Heart right ventricle (tissue), 16 donors: ENCODE measurements around the gene C20orf202. TPM values are rescaled to one million over a fixed set of nuclear protein-coding genes. Genes with fewer than 3 reads are reported as not detected.

Experiments used
- ATAC-seq, 8 donors: fragments of 200-7000 bp; cut with Tn5 transposase; one replicate each; pipeline ENCODE4 v1.9.1; 2020; ENCODE audit warnings: mild to moderate bottlenecking in 8 of 8, moderate library complexity in 8 of 8, moderate number of reproducible peaks in 1 of 8
- DNase-seq, 2 donors: peaks; one replicate each; pipeline ENCODE4 v3.0.0-alpha.2; 2020
- H3K27ac ChIP-seq, 10 donors: fragments of 200-600 bp; sonication (generic) in 2 of 10; one replicate each; pipeline versions ENCODE4 v1.5.0 to v1.8.0; 2020 to 2022; ENCODE audit warnings: mild to moderate bottlenecking in 3 of 10
- H3K27me3 ChIP-seq, 7 donors: fragments of 200-600 bp; one replicate each; pipeline ENCODE4 v1.8.0; 2021 to 2022; ENCODE audit warnings: mild to moderate bottlenecking in 2 of 7
- H3K36me3 ChIP-seq, 9 donors: fragments of 200-600 bp; sonication (generic) in 1 of 9; one replicate each; pipeline versions ENCODE4 v1.5.0 to v1.8.0; 2020 to 2022; ENCODE audit warnings: mild to moderate bottlenecking in 2 of 9
- H3K4me1 ChIP-seq, 9 donors: fragments of 200-600 bp; sonication (generic) in 1 of 9; one replicate each; pipeline versions ENCODE4 v1.5.0 to v1.8.0; 2020 to 2022; ENCODE audit warnings: mild to moderate bottlenecking in 4 of 9
- H3K4me3 ChIP-seq, 10 donors: fragments of 200-600 bp; sonication (generic) in 2 of 10; one replicate each; pipeline versions ENCODE4 v1.5.0 to v1.8.0; 2020 to 2022; ENCODE audit warnings: mild to moderate bottlenecking in 7 of 10, moderate library complexity in 2 of 10
- H3K9me3 ChIP-seq, 11 donors: fragments of 200-600 bp in 10 of 11; sonication (generic) in 2 of 11; one replicate each; pipeline versions ENCODE4 v1.5.0 to v1.8.0; 2013 to 2022; ENCODE audit warnings: mild to moderate bottlenecking in 2 of 11, control low read depth in 1 of 11, moderate library complexity in 1 of 11
- WGBS, 2 donors: extraction: QIAGEN DNeasy Blood & Tissue Kit; methylation state at CpG; one replicate each; pipeline ENCODE4 v1.1.7; 2013; ENCODE audit warnings: inconsistent platforms in 1 of 2; 5-methylcytosine and 5-hydroxymethylcytosine counted together
- intact Hi-C, 10 donors: fragments of 100-400 bp; cut with DNase I; formaldehyde crosslinking; loops; one replicate each; pipeline versions ENCODE4 v1.11.1 to v1.14.2; 2022
- polyA plus RNA-seq, 2 donors: library from polyadenylated mRNA; stranded (reverse); fragments of 200-250 nt; gene quantifications; one replicate each; pipeline ENCODE4 v1.2.3, GENCODE V29; 2013
- total RNA-seq, 10 donors: library from RNA; stranded (reverse); fragmentation: NEBNext Ultra II Directional in 3 of 10; extraction: Animal tissue kit (Norgen Biotek cat#: 25700) in 3 of 10; gene quantifications; one replicate each; pipeline versions ENCODE4 v1.2.1 to v1.2.4, GENCODE V29; 2021 to 2023
- TF ChIP-seq, protein P1 (sequence below), 9 donors: fragments of 200-600 bp; sonication (generic) in 2 of 9; IDR thresholded peaks; one replicate each; pipeline versions ENCODE4 v1.5.0 to v1.8.0; 2021 to 2022; ENCODE audit warnings: antibody characterized with exemption in 9 of 9, mild to moderate bottlenecking in 5 of 9, moderate library complexity in 1 of 9
- donor health status: Arrhythmogenic right ventricular cardiomyopathy.
- donor health status: ischemic (EF 13 %, LVEDD 7.1; RV severe dilation, severe dysfunction).
- donor health status: healthy with polysubstance abuse.
- donor health status: DM: no; HTN: yes; CAD: no.
- donor health status: DM: no; HTN: no; CAD: no.
- donor health status: ischemic (EF 25% LVEDD 6.9; RV normal size, moderate dysfunction).
- donor health status: ischemic (EF 25% LVEDD 5.7; RV mildly dilated, moderate dysfunction).
- donor health status: healthy.
- donor health status: DM: yes; HTN: yes; CAD: no.
- donor health status: Ischemic cardiomyopathy.
- donor health status: ischemic (EF 35%, LVEDD 5.7; RV mildly dilated, moderate dysfunction).
- donor health status: nonischemic (EF 11% LVEDD 7.7; RV severe dilation, severe dysfunction).
- donor health status: DM: yes; HTN: yes; CAD: no.
- donor health status: PGD.
- donor health status: ischemic (EF 29% LVEDD 5.4; RV normal size, mild dysfunction).
- donor health status: nonischemic (EF 23%, LVEDD 6.1; RV moderate dilation, normal function).

C20orf202 gene
- total and polyA plus RNA-seq, 12 donors: 0.18 to 0.90 (median 0.38) TPM; not detected in 4

DNA sequence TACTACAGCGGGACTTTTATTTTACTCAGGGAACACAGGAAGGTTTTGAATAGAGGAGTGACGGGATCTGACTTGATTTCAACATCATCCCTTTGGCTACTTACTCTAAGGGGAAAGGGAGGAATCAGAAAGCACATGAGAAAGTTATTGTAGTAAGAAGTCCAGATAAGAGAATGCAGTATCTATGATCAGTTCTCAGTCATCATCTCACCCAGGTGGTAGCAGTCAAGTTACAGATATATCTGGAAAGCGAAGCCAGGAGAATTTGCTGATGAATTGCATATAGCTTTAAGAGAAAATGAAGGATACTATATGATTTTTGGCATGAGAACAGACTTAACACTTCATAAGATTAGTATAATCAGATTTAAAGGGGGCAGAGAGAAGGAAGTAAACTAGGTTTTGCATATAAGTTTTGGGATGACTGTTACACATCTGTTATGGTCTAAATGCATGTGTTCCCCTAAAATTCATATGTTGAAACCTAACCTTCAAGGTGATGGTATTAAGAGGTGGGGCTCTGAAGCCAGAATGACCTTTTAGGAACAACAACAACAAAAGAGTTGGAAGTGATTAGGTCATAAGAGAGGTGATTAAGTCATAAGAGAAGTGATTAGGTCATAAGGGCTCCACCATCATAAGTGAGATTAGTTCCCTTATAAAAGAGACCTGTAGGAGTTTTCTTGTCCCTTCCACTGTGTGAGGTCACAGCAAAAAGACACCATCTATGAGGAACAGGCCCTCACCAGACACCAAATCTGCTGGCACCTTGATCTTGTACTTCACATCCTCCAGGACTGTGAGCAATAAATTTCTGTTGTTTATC, 29.2 kb downstream of the C20orf202 start:
- 80 to 81% methylated on average over 3 of the region's 3 CpGs for WGBS, 2 donors
- TF ChIP-seq, protein P1, sequence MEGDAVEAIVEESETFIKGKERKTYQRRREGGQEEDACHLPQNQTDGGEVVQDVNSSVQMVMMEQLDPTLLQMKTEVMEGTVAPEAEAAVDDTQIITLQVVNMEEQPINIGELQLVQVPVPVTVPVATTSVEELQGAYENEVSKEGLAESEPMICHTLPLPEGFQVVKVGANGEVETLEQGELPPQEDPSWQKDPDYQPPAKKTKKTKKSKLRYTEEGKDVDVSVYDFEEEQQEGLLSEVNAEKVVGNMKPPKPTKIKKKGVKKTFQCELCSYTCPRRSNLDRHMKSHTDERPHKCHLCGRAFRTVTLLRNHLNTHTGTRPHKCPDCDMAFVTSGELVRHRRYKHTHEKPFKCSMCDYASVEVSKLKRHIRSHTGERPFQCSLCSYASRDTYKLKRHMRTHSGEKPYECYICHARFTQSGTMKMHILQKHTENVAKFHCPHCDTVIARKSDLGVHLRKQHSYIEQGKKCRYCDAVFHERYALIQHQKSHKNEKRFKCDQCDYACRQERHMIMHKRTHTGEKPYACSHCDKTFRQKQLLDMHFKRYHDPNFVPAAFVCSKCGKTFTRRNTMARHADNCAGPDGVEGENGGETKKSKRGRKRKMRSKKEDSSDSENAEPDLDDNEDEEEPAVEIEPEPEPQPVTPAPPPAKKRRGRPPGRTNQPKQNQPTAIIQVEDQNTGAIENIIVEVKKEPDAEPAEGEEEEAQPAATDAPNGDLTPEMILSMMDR (IDR thresholded peaks at IDR 0.05): no peak
- peaks cover 0 to 53% (median 35%) of the 10 kb centered on the region in 7 donors for H3K27me3 ChIP-seq
- DNase-seq (no peak), ATAC-seq (no peak)
- H3K4me3 ChIP-seq: no peak overlapping the region
- H3K9me3 ChIP-seq: no peaks in the 10 kb centered on the region
- no peak overlapping the region for H3K27ac ChIP-seq
- intact Hi-C loops: no loop called here
- H3K4me1 ChIP-seq: no peaks in the 10 kb centered on the region
- H3K36me3 ChIP-seq: no peaks in the 10 kb centered on the region

DNA sequence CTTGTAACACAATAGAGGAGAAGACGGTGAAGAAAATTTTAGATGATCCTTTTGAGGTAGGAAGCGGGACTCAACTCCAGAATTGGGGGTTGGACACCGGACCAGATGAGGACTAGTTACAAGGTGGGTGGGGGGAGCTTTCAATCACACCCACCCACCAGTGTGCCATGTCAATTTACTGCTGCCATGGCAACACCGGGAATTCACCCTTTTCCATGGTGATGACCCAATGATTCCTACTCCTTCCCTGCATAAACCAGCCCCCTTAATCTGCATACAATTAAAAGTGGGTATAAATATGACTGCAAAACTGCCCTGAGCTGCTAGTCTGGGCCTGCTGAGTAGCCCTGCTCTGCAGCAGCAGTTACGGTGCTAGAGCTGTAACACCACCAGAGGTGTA, 37.3 kb downstream of the C20orf202 start:
- Histone ChIP-seq H3K4me3 (no peak overlapping the region), H3K27me3 (peaks cover 0 to 17% (median 4%) of the 10 kb centered on the region in 7 donors), H3K4me1 (peaks cover 0 to 6% (median 0%) of the 10 kb centered on the region in 9 donors), H3K9me3 (no peaks in the 10 kb centered on the region), H3K27ac (no peak overlapping the region), H3K36me3 (no peaks in the 10 kb centered on the region)
- intact Hi-C loops: no loop called here
- no peak for ATAC-seq
- TF ChIP-seq, protein P1 (IDR thresholded peaks at IDR 0.05): no peak
- no peak for DNase-seq
- WGBS, 2 donors: 81 to 82% methylated on average over 5 of the region's 5 CpGs

DNA sequence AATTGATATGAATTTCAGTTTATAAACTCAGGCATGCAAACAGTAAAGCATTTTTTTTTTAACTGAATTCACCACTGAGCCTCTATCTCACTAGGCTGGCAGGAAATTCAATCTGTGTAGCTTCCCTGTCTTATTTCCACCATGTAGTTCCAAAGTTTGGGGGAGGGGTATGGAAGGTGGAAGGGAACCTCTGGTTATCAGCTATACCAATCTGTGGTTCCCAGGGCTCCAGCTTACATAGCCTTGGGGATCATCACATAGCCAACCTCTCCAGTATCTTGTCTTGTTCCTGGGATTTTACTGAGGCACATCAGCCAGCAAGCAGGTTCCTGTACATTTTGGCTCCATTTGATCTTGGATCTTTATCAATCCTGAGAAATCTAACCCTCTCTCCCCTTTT, 38.2 kb downstream of the C20orf202 start:
- H3K27ac ChIP-seq: no peak overlapping the region
- intact Hi-C loops: no loop called here
- no peaks in the 10 kb centered on the region for H3K9me3 ChIP-seq
- peaks cover 0 to 11% (median 4%) of the 10 kb centered on the region in 7 donors for H3K27me3 ChIP-seq
- H3K36me3 ChIP-seq: no peaks in the 10 kb centered on the region
- peaks cover 0 to 11% (median 0%) of the 10 kb centered on the region in 9 donors for H3K4me1 ChIP-seq
- DNase-seq: no peak
- no peak overlapping the region for H3K4me3 ChIP-seq
- no peak for ATAC-seq
- TF ChIP-seq, protein P1 (IDR thresholded peaks at IDR 0.05): no peak

DNA sequence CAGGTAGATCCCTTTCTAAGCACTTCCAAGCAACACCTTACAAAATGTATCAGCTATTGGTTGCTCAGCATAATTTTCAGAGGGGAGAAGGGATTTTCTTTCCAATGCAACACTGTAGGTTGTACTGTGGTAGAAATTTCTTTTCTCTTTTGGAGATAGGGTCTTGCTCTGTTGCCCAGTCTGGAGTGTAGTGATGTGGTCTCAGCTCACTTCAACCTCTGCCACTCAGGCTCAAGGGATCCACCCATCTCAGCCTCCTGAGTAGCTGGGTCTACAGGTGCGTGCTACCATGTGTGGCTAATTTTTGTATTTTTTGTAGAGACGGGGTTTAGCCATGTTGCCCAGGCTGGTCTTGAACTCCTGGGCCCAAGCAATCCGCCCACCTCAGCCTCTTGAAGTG, 38.8 kb downstream of the C20orf202 start:
- Histone ChIP-seq H3K4me3 (no peak overlapping the region), H3K27me3 (peaks cover 0 to 11% (median 4%) of the 10 kb centered on the region in 7 donors), H3K36me3 (no peaks in the 10 kb centered on the region), H3K4me1 (peaks cover 0 to 11% (median 0%) of the 10 kb centered on the region in 9 donors), H3K9me3 (no peaks in the 10 kb centered on the region), H3K27ac (no peak overlapping the region)
- no peak for DNase-seq
- TF ChIP-seq, protein P1 (IDR thresholded peaks at IDR 0.05): no peak
- intact Hi-C loops: no loop called here
- ATAC-seq: no peak
- WGBS, 2 donors: 86 to 88% methylated on average over 3 of the region's 3 CpGs
